LNCaP clone FGC (cell line): Measurements from ENCODE around the gene C5orf63.

Source experiments
- DNase-seq: peaks from one replicate; pipeline ENCODE4 v3.0.0-alpha.2; 2011; ENCODE audit warnings: low read depth
- H3K4me3 ChIP-seq: 2 replicates; pipeline ENCODE4 v1.5.1; 2011; ENCODE audit warnings: mild to moderate bottlenecking, low read depth, low read length, control low read depth
- CTCF ChIP-seq: IDR thresholded peaks from 2 replicates; pipeline ENCODE4 v1.5.1; 2012; ENCODE audit warnings: mild to moderate bottlenecking; ENCODE audit not compliant: control insufficient read depth, insufficient read depth; ENCODE audit errors: extremely low read depth

The C5orf63 gene

GRCh38 chr5:127053049-127053448 lies 20.3 kb downstream of the C5orf63 start:
- no peak overlapping the region for H3K4me3 ChIP-seq
- TF ChIP-seq CTCF, result no peak
- no peak for DNase-seq

GRCh38 chr5:127051591-127051990 lies 21.7 kb downstream of the C5orf63 start:
- TF ChIP-seq CTCF, result no peak
- DNase-seq, result no peak

GRCh38 chr5:127046343-127047072 lies 26.8 kb downstream of the C5orf63 start:
- no peak overlapping the region for H3K4me3 ChIP-seq
- TF ChIP-seq CTCF, result no peak
- DNase-seq, result no peak

More at GRCh38 chr5:127051591-127051990, 21.7 kb downstream of the C5orf63 start:
- H3K4me3 ChIP-seq, result no peak overlapping the region

- peak; percentile 17; the same call in 1 of the 2 replicates for TF ChIP-seq CTCF
- DNase-seq, result no peak
- H3K4me3 ChIP-seq, result no peak overlapping the region
Measured at GRCh38 chr5:127042593-127042992, 30.7 kb downstream of the C5orf63 start.

- no peak for DNase-seq
- no peak for TF ChIP-seq CTCF
- H3K4me3 ChIP-seq, result no peak overlapping the region
Measured at GRCh38 chr5:127041571-127041970, 31.7 kb downstream of the C5orf63 start.

GRCh38 chr5:127040796-127041520 lies 32.3 kb downstream of the C5orf63 start:
- H3K4me3 ChIP-seq, result no peak overlapping the region
- no peak for DNase-seq
- TF ChIP-seq CTCF, result no peak

GRCh38 chr5:127038550-127038949 lies 34.8 kb downstream of the C5orf63 start:
- no peak overlapping the region for H3K4me3 ChIP-seq
- DNase-seq, result no peak
- no peak for TF ChIP-seq CTCF
